ENCODE results near the gene RXRG. TPM values are rescaled to one million over a fixed set of nuclear protein-coding genes. Genes with fewer than 3 reads are reported as not detected.

RXRG gene
- total RNA-seq: 1 to 10 TPM; 1.7 to 3.9 (median 2.5) TPM

DNA sequence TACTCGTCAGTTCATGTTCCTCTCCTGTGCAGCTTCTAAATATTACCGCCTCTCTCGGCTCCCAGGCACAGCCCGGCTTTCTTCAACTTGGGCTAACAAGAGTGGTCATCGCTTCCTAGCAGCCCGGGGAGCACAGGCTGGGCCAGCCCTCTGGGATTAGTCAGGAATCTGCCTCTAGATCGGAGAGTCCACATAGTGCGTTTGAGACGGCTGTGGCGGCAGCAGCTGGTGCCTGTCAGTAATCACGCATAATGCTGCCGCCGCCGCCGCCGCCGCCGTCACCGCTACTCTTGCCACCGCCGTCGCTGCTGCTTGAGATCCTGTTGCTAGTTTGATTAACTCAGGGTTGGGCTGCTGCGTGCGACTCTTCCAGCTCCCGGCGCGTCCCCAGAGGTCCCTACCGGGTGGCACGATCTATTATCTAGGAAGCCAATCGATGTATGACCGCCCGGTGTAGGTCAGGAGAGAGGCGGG, at the start of gene RXRG:
TSS of gene RXRG (minus strand) at position 230 of the 474 bp plus-strand sequence. CDS start 233 bp downstream, outside the sequence.
- 2% methylated on average over 21 of the region's 33 CpGs for WGBS
- peaks cover 5 to 23% (median 20%) of the 10 kb centered on the region in 4 donors for H3K4me1 ChIP-seq
- TF ChIP-seq POLR2AphosphoS5 (IDR thresholded peaks at IDR 0.05): peak in 1 of 2 donors; percentile 14
- no peak for TF ChIP-seq POLR2A (IDR thresholded peaks at IDR 0.05; ENCODE audit: low read depth)
- DNase-seq (ENCODE audit: extremely low spot score): no peak
- no peaks in the 10 kb centered on the region for H3K36me3 ChIP-seq
- H3K27ac ChIP-seq (replicated peaks in 1 of 4): peak within 1 kb of the TSS; percentile 5 to 63 (median 17)
- H3K27me3 ChIP-seq: peaks cover 0 to 66% (median 13%) of the 10 kb centered on the region in 4 donors
- H3K9me3 ChIP-seq: no peaks in the 10 kb centered on the region
- intact Hi-C loops (cut with DNase I): no loop called here
- H3K4me3 ChIP-seq: peak within 1 kb of the TSS; percentile 33 to 52 (median 38)

DNA sequence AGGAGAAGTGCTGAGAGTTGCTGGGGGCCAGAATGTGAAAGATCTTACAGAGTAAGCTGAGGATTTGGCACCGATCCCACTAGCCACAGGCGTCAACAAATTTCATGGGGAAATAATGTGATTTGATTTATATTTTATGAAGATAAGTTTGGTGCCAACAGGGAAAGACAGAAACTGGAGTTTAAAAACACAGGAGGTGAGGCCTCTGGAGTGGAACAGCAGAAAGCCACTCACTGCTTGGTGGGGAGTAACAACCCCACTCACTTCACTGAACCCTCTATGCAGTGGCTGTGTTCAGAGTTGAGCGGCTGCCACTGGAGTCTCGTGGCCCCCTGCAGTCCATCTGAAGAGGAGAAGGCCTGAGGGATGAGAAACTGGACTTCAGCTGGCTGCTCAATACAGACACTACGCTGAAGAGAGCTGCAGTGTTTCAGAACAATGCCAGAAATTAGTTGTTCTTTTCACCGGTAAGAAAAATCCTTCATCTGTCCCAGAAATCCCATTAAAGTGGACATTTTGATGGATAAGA, 48.0 kb upstream of the RXRG start:
- DNase-seq (ENCODE audit: extremely low spot score): no peak
- Histone ChIP-seq H3K9me3 (no peaks in the 10 kb centered on the region), H3K36me3 (no peaks in the 10 kb centered on the region), H3K27me3 (peaks cover 0 to 5% (median 0%) of the 10 kb centered on the region in 4 donors), H3K27ac (replicated peaks in 1 of 4) (no peak overlapping the region), H3K4me3 (no peak overlapping the region), H3K4me1 (no peaks in the 10 kb centered on the region)
- intact Hi-C loops (cut with DNase I): no loop called here
- TF ChIP-seq, protein P1, sequence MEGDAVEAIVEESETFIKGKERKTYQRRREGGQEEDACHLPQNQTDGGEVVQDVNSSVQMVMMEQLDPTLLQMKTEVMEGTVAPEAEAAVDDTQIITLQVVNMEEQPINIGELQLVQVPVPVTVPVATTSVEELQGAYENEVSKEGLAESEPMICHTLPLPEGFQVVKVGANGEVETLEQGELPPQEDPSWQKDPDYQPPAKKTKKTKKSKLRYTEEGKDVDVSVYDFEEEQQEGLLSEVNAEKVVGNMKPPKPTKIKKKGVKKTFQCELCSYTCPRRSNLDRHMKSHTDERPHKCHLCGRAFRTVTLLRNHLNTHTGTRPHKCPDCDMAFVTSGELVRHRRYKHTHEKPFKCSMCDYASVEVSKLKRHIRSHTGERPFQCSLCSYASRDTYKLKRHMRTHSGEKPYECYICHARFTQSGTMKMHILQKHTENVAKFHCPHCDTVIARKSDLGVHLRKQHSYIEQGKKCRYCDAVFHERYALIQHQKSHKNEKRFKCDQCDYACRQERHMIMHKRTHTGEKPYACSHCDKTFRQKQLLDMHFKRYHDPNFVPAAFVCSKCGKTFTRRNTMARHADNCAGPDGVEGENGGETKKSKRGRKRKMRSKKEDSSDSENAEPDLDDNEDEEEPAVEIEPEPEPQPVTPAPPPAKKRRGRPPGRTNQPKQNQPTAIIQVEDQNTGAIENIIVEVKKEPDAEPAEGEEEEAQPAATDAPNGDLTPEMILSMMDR (IDR thresholded peaks at IDR 0.05): no peak
- TF ChIP-seq POLR2AphosphoS5 (IDR thresholded peaks at IDR 0.05) (no peak), POLR2A (IDR thresholded peaks at IDR 0.05; ENCODE audit: low read depth) (no peak), EP300 (IDR thresholded peaks at IDR 0.05) (no peak)
- WGBS: 59% methylated on average over 6 of the region's 6 CpGs

DNA sequence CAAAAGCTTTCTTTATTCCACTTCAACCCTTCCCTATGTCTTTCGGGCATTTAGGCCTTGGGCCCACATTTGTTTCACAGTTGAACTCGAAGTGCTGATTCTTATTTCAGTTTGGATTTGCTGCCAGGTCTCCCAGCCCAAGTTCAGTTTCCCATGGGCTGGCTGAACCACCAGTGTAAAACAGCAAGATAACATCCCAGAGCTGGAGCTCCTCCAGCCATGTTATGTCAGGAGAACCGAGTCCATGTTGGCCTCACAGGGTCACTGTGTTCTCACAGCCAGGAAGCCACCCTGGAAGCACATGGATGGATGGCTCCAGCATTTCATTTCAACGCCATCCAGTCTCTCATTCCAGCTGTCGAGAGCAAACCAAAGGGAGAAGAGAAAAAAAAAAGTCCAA, 45.2 kb upstream of the RXRG start:
- Histone ChIP-seq H3K4me1 (no peaks in the 10 kb centered on the region), H3K36me3 (no peaks in the 10 kb centered on the region), H3K9me3 (no peaks in the 10 kb centered on the region), H3K4me3 (no peak overlapping the region), H3K27ac (replicated peaks in 1 of 4) (no peak overlapping the region), H3K27me3 (no peaks in the 10 kb centered on the region)
- WGBS: 59% methylated on average over 5 of the region's 5 CpGs
- intact Hi-C loops (cut with DNase I): no loop called here
- DNase-seq (ENCODE audit: extremely low spot score): no peak
- TF ChIP-seq POLR2AphosphoS5 (IDR thresholded peaks at IDR 0.05): no peak
- no peak for TF ChIP-seq EP300 (IDR thresholded peaks at IDR 0.05)
- TF ChIP-seq POLR2A (IDR thresholded peaks at IDR 0.05; ENCODE audit: low read depth): no peak
- TF ChIP-seq, protein P1 (IDR thresholded peaks at IDR 0.05): no peak

DNA sequence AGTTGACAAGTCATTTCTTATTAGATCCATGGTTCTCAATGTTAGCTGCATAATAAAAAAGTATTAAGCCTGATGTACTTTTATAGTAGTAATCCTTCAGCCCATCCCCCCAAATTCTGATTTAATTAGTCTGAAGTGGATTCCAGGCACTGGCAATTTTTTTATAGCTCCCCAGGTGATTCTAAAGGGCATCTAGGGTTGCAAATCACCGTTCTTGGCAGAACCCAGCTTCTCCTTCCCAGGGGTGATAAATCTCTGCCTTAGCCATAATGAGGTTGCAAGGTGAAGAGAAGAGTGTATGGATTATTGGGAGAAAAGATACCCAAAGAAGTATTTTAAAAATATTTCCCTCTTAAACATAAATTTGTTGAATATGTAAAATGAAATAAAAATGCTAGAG, 43.0 kb upstream of the RXRG start:
- no peak for TF ChIP-seq EP300 (IDR thresholded peaks at IDR 0.05)
- TF ChIP-seq, protein P1 (IDR thresholded peaks at IDR 0.05): no peak
- no peak for TF ChIP-seq POLR2AphosphoS5 (IDR thresholded peaks at IDR 0.05)
- TF ChIP-seq POLR2A (IDR thresholded peaks at IDR 0.05; ENCODE audit: low read depth): no peak
- Histone ChIP-seq H3K4me3 (no peak overlapping the region), H3K4me1 (no peaks in the 10 kb centered on the region), H3K27me3 (no peaks in the 10 kb centered on the region), H3K9me3 (no peaks in the 10 kb centered on the region), H3K27ac (replicated peaks in 1 of 4) (no peak overlapping the region), H3K36me3 (no peaks in the 10 kb centered on the region)
- no peak for DNase-seq (ENCODE audit: extremely low spot score)
- intact Hi-C loops (cut with DNase I): no loop called here
- WGBS: 29% methylated on average over 1 of the region's 1 CpG

DNA sequence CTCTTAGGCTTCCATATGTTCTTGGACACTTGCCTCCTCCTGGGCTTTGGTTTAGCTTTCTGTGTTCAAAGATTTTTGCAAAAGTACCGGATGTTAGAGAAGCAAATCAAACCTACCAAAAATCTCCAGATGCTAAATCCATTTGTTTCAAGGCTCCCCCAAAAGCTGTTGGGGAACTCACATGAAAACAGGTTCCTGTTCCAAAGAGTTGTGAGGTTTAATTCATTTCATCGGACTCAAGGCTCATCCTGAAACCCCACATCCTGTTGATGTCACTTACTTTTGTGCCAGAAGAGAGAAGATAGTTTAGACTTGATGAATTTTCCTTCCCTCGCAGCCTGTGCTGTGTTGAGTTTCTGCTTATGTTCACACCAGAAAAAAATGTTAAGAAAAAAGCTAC, 41.7 kb upstream of the RXRG start:
- H3K27me3 ChIP-seq: no peaks in the 10 kb centered on the region
- intact Hi-C loops (cut with DNase I): no loop called here
- H3K4me1 ChIP-seq: no peaks in the 10 kb centered on the region
- H3K4me3 ChIP-seq: no peak overlapping the region
- H3K27ac ChIP-seq (replicated peaks in 1 of 4): no peak overlapping the region
- no peak for DNase-seq (ENCODE audit: extremely low spot score)
- WGBS: 48% methylated on average over 3 of the region's 3 CpGs
- H3K36me3 ChIP-seq: no peaks in the 10 kb centered on the region
- no peaks in the 10 kb centered on the region for H3K9me3 ChIP-seq
- no peak for TF ChIP-seq EP300 (IDR thresholded peaks at IDR 0.05)
- TF ChIP-seq, protein P1 (IDR thresholded peaks at IDR 0.05): no peak
- no peak for TF ChIP-seq POLR2AphosphoS5 (IDR thresholded peaks at IDR 0.05)
- TF ChIP-seq POLR2A (IDR thresholded peaks at IDR 0.05; ENCODE audit: low read depth): no peak

Data from esophagus muscularis mucosa (tissue), 4 donors.